Thyroid gland (tissue), 4 donors: Measurements from ENCODE around the gene PKNOX2. TPM values are rescaled to one million over a fixed set of nuclear protein-coding genes. Genes with fewer than 3 reads are reported as not detected.

Experiments used
- DNase-seq, 2 donors: peaks; one replicate each; pipeline ENCODE4 v3.0.0-alpha.2; 2019
- H3K27ac ChIP-seq, 3 donors: fragments of 200-600 bp; sonication (generic); 1 replicate in 2 of 3; 2 replicates in 1 of 3; pipeline ENCODE4 v1.5.1; 2016 to 2019; ENCODE audit warnings: mild to moderate bottlenecking in 1 of 3, moderate library complexity in 1 of 3
- H3K27me3 ChIP-seq: fragments of 200-600 bp; sonication (generic); one replicate; pipeline ENCODE4 v1.5.1; 2019
- H3K36me3 ChIP-seq, 2 donors: fragments of 200-600 bp; sonication (generic); one replicate each; pipeline ENCODE4 v1.5.1; 2016 to 2019
- H3K4me1 ChIP-seq, 2 donors: fragments of 200-600 bp; sonication (generic); one replicate each; pipeline ENCODE4 v1.5.1; 2017 to 2019
- H3K4me3 ChIP-seq, 3 donors: fragments of 200-600 bp; sonication (generic); replicated peaks in 1 of 3; 1 replicate in 2 of 3; 2 replicates in 1 of 3; pipeline ENCODE4 v1.5.1; 2016; ENCODE audit warnings: mild to moderate bottlenecking in 1 of 3
- H3K9me3 ChIP-seq: fragments of 200-600 bp; sonication (generic); one replicate; pipeline ENCODE4 v1.5.1; 2017
- POLR2A ChIP-seq, 2 donors: fragments of 450-650 bp; IDR thresholded peaks; one replicate each; pipeline ENCODE4 v1.6.1; 2017; ENCODE audit warnings: antibody characterized with exemption in 2 of 2, mild to moderate bottlenecking in 2 of 2, moderate library complexity in 1 of 2
- WGBS, 2 donors: methylation state at CpG; one replicate each; pipeline ENCODE4 v1.1.5; 2017; 5-methylcytosine and 5-hydroxymethylcytosine counted together
- intact Hi-C: fragments of 100-400 bp; cut with DNase I; formaldehyde crosslinking; loops from one replicate; pipeline ENCODE4 v1.15.1; 2023
- total RNA-seq, 4 donors: library from RNA; depleted of rRNA; stranded (reverse); fragments of >200 nt; gene quantifications; one replicate each; pipeline ENCODE4 v1.2.3, GENCODE V29; 2016
- TF ChIP-seq, protein P1 (sequence below), 6 experiments: fragments of 200-600 bp in 3 of 6; fragments of 450-650 bp in 3 of 6; sonication (generic) in 3 of 6; IDR thresholded peaks; one replicate each; pipeline ENCODE4 v1.5.1; 2016 to 2019; ENCODE audit warnings: antibody characterized with exemption in 6 of 6, mild to moderate bottlenecking in 2 of 6, inconsistent platforms in 1 of 6, moderate library complexity in 1 of 6

Gene PKNOX2
- total RNA-seq, 4 donors from 2014 or later: 6.3 to 28.0 (median 18.7) TPM

DNA sequence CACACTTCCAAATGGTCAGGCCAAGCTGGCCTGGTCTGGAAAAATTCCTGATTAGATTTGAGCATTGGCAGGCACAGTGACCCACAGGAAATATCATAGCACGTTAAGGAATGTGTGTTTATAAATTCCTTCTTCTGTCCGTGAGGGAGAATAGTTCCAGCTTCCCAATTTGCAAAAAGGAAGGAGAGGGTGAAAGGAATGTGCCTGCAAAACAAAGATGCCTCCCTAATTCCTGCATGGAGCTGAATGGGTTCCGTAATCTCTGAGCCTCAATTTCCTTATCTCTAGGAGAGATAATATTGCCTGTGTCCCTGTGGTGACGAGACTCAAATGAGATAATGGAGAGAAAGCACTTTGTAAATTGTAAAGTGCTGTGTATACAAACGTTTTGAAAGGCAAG is 226.4 kb downstream of the PKNOX2 start:
- 58 to 62% methylated on average over 5 of the region's 5 CpGs for WGBS, 2 donors
- Histone ChIP-seq H3K27ac (no peak overlapping the region), H3K4me3 (no peak overlapping the region), H3K36me3 (no peaks in the 10 kb centered on the region), H3K9me3 (no peaks in the 10 kb centered on the region), H3K4me1 (peaks cover 0 to 5% of the 10 kb centered on the region in 2 donors), H3K27me3 (no peaks in the 10 kb centered on the region)
- no peak for TF ChIP-seq POLR2A (IDR thresholded peaks at IDR 0.05)
- TF ChIP-seq, protein P1, sequence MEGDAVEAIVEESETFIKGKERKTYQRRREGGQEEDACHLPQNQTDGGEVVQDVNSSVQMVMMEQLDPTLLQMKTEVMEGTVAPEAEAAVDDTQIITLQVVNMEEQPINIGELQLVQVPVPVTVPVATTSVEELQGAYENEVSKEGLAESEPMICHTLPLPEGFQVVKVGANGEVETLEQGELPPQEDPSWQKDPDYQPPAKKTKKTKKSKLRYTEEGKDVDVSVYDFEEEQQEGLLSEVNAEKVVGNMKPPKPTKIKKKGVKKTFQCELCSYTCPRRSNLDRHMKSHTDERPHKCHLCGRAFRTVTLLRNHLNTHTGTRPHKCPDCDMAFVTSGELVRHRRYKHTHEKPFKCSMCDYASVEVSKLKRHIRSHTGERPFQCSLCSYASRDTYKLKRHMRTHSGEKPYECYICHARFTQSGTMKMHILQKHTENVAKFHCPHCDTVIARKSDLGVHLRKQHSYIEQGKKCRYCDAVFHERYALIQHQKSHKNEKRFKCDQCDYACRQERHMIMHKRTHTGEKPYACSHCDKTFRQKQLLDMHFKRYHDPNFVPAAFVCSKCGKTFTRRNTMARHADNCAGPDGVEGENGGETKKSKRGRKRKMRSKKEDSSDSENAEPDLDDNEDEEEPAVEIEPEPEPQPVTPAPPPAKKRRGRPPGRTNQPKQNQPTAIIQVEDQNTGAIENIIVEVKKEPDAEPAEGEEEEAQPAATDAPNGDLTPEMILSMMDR (IDR thresholded peaks at IDR 0.05): no peak
- DNase-seq: no peak
- intact Hi-C loops: no loop called here

DNA sequence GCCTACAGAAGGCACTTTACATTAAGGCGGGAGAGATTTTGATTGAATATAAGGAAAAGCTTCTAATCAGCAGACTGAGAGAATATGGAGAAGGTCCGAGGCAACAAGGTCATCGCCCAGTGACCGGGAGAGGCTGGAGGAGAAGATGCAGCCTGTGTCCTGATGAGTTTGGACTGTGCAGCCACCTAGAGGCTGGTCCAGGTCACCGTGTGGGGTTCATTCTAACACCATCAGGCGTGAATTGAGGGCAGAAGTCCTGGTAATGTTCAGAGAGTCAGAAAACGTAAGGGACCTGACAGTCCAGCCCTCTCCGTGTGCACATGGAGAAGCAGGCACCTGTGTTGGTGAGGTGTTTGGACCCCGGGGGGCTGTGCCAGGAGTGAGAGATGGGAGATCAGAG is 228.8 kb downstream of the PKNOX2 start:
- DNase-seq: no peak
- Histone ChIP-seq H3K36me3 (peaks cover 0 to 7% of the 10 kb centered on the region in 2 donors), H3K9me3 (no peaks in the 10 kb centered on the region), H3K27me3 (no peaks in the 10 kb centered on the region), H3K4me3 (no peak overlapping the region), H3K27ac (no peak overlapping the region), H3K4me1 (peaks cover 0 to 5% of the 10 kb centered on the region in 2 donors)
- intact Hi-C loops: no loop called here
- TF ChIP-seq POLR2A (IDR thresholded peaks at IDR 0.05): no peak
- TF ChIP-seq, protein P1 (IDR thresholded peaks at IDR 0.05): no peak
- WGBS, 2 donors: 84 to 94% methylated on average over 9 of the region's 9 CpGs

DNA sequence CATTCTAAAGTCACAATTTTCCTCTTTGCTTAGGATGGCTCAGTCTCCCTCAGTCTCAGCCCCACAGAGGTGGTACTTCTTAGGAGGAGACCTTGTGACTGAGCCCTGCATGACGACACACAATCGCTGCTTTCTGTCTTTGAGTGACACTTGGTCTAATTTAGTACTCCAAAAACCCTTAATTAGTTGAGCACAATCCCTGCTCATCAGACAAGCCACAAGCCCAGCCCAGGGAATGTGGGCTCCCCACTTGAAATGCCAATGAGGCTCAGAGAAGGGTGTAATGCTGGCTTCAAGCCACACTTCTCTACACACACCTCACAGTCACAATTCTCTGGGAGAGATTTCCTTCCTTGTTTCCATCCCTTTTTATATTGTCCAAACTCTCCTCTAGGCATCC is 229.7 kb downstream of the PKNOX2 start:
- WGBS, 2 donors: 32 to 42% methylated on average over 2 of the region's 2 CpGs
- no peaks in the 10 kb centered on the region for H3K27me3 ChIP-seq
- intact Hi-C loops: no loop called here
- peaks cover 0 to 5% of the 10 kb centered on the region in 2 donors for H3K4me1 ChIP-seq
- peaks cover 5 to 12% of the 10 kb centered on the region in 2 donors for H3K36me3 ChIP-seq
- H3K27ac ChIP-seq: no peak overlapping the region
- peak; percentile 61 to 69 for DNase-seq
- no peaks in the 10 kb centered on the region for H3K9me3 ChIP-seq
- no peak for TF ChIP-seq POLR2A (IDR thresholded peaks at IDR 0.05)
- TF ChIP-seq, protein P1 (IDR thresholded peaks at IDR 0.05): no peak
- H3K4me3 ChIP-seq: no peak overlapping the region

DNA sequence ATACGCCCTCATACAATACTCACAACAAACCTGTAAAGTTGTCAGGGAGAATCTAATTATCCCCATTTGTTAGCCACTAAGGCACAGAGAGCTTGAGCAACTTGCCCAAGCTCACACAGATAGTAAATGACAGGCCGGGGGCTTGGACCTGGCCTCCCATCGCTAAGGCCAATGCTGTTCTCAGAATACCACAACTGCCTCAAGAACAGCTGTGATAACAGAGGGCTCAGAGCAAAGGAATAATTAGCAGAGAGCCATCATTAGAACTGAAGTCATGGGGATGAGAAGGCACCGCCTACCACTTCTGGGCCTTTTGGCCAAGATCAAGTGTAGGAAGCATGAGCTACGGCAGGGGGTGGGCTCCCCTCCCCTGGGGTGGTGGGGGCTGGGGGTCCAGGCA is 232.9 kb downstream of the PKNOX2 start:
- 84 to 93% methylated on average over 5 of the region's 5 CpGs for WGBS, 2 donors
- H3K27ac ChIP-seq: no peak overlapping the region
- intact Hi-C loops: no loop called here
- no peaks in the 10 kb centered on the region for H3K9me3 ChIP-seq
- no peak overlapping the region for H3K4me3 ChIP-seq
- H3K27me3 ChIP-seq: no peaks in the 10 kb centered on the region
- no peak for TF ChIP-seq POLR2A (IDR thresholded peaks at IDR 0.05)
- TF ChIP-seq, protein P1 (IDR thresholded peaks at IDR 0.05): no peak
- no peak for DNase-seq
- peaks cover 8 to 12% of the 10 kb centered on the region in 2 donors for H3K36me3 ChIP-seq
- peaks cover 0 to 5% of the 10 kb centered on the region in 2 donors for H3K4me1 ChIP-seq

DNA sequence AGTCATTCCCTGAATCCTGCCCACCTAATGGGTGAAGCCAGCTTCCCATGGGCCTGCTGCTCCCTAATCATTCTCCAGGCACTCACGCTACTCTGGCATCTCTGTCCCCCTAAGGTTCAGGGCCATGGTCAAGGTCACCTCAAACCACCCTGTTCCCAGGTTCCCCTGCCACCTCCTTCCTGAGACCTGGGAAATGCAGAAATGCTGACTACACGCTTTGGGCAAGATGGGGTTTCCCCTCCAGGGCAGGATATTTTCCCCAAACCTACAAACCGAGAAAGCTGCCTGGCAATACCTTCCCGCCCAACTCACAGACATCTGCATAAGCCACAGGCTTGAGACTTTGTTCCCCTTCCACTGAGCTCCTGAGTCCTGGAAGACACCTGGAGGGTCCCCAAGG is 233.9 kb downstream of the PKNOX2 start:
- intact Hi-C loops: no loop called here
- no peak for DNase-seq
- Histone ChIP-seq H3K9me3 (no peaks in the 10 kb centered on the region), H3K4me3 (no peak overlapping the region), H3K27ac (no peak overlapping the region), H3K4me1 (peaks cover 0 to 5% of the 10 kb centered on the region in 2 donors), H3K27me3 (no peaks in the 10 kb centered on the region), H3K36me3 (peaks cover 8 to 12% of the 10 kb centered on the region in 2 donors)
- TF ChIP-seq POLR2A (IDR thresholded peaks at IDR 0.05): no peak
- TF ChIP-seq, protein P1 (IDR thresholded peaks at IDR 0.05): no peak
- WGBS, 2 donors: 82 to 85% methylated on average over 4 of the region's 4 CpGs
